ENCODE measurements around the gene ZNF319. TPM values are rescaled to one million over a fixed set of nuclear protein-coding genes. Genes with fewer than 3 reads are reported as not detected.

Gene ZNF319
- total RNA-seq, 1 experiment from 2014 or later, result 3.1 TPM

DNA sequence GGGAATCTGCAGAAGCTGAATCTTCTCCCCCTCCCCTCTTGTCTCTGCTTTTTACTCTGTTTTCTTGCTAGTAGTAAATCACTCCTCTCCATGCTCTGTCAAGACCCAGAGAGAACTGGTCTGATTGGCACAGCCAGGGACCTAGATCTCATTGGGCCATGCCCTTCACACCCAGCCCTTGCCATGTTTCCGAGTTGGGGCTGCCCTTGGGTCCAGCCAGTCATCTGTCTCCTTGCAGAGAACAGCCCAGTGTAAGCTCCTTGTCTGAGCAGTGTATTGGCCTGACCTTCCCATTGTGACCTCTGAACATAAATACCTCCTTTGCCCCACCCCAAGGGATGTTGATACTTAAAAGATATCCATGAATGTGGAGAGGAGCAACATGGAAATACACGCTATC is 28.9 kb upstream of the ZNF319 start:
- H3K36me3 ChIP-seq (replicated peaks; ENCODE audit: control insufficient read depth, insufficient read depth, low read length), result no peaks in the 10 kb centered on the region
- peaks cover 2% of the 10 kb centered on the region for H3K27me3 ChIP-seq (ENCODE audit: control insufficient read depth, insufficient read depth, low read length)
- peak; percentile 16 for DNase-seq
- no peak overlapping the region for H3K4me3 ChIP-seq (ENCODE audit: insufficient read depth, low read depth, low read length)

DNA sequence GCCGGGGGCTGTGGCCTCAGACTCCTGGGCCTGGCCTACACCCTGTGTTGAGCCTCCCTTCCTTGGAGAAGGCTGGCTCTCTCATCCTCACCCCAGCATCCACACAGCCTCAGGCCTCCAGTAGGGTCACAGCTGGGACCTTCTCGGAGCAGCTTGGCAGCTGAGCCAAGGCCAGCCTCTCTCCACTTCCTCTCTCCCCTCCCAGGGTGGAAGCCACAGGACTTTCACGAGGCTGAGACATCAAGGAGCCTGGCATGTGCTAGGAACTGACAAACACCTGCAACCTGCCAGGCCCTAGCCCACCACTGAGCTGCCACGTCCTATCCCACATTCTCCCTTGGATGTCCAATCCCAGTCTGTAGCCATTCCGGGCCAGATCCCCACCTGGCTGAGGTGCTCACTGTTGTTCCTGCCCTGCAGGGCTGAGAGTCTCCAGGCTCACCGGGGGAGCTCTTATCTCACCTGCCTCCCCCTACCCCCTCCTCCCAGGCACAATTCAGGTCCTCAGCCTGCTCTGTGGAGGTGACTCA is 28.1 kb upstream of the ZNF319 start:
- H3K4me3 ChIP-seq (ENCODE audit: insufficient read depth, low read depth, low read length), result no peak overlapping the region

DNA sequence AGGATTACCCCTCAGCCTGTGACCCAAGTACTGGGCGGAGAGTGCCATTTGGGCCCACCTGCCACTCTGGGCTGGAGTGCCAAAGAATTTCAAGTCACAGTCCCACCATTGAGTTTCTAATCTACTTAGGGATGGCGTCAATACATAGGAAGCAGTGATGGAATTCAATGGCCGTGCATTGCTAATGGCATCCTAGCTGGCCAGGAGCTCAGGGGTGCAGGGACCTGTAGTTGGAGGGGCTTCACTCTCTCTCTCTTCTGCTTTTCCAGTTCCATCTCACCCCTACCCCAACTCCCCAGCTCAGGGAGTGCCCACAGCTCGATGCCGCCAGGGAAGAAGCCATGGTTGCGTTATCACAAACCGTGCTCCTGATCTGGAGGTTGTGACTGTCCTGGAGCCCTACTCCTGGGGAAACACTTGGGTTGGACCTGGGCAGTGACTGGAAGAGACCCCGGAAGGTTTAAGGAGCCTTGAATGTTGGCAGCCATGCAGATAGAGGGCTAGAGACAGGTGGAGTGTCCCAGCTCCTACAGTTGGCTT is 27.5 kb upstream of the ZNF319 start:
- H3K27me3 ChIP-seq (ENCODE audit: control insufficient read depth, insufficient read depth, low read length), result peaks cover 5% of the 10 kb centered on the region
- no peak for DNase-seq
- no peaks in the 10 kb centered on the region for H3K36me3 ChIP-seq (replicated peaks; ENCODE audit: control insufficient read depth, insufficient read depth, low read length)
- 0 out of 2 replicates have a peak overlapping the region, but pooled peaks have one; percentile 18 for H3K4me3 ChIP-seq (ENCODE audit: insufficient read depth, low read depth, low read length)

More for the DNA sequence above, 28.1 kb upstream of the ZNF319 start:
- Histone ChIP-seq H3K36me3 (replicated peaks; ENCODE audit: control insufficient read depth, insufficient read depth, low read length) (no peaks in the 10 kb centered on the region), H3K27me3 (ENCODE audit: control insufficient read depth, insufficient read depth, low read length) (peaks cover 4% of the 10 kb centered on the region)
- peak; percentile 59 for DNase-seq

DNA sequence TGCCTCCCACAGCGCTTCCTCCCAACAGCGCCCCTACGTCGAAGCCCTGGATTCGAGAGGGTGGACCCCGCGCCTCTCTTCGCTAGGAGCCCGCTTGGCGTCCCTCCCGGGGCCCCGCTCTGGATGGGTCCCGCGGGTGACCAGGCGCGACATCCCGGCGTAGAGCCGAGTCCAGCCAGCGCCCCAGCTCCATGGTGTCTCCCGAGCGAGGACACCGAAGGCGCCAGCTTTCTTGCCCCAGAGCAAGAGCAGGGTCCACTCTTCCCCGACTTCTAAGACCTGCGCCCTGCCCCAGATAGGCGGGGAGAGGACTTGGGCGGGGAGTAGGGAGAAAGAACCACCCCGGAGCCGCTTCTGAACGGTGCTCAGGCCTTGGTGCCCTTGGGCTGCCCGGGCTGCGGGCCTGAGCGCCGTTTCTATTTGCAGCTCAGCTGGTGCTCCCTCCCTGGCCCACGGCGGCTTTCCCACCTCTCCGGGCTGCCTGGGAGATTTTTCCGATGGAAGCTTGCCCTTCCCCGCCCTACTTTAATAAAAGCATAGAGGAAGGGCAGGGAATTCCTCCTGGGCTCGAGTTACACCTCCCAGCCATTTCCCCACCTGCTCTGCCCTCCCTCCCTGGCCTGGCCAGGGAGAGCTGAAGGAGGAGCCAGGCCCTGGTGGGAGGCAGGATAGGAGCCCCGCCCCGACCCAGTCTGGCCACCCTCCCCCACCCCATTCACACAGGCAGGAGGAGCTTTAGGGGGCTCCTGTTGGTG is 26.9 kb upstream of the ZNF319 start:
- Histone ChIP-seq H3K27me3 (ENCODE audit: control insufficient read depth, insufficient read depth, low read length) (peaks cover 5% of the 10 kb centered on the region), H3K4me3 (ENCODE audit: insufficient read depth, low read depth, low read length) (peak overlapping the region; percentile 93), H3K36me3 (replicated peaks; ENCODE audit: control insufficient read depth, insufficient read depth, low read length) (no peaks in the 10 kb centered on the region)
- DNase-seq, result peak; percentile 97

DNA sequence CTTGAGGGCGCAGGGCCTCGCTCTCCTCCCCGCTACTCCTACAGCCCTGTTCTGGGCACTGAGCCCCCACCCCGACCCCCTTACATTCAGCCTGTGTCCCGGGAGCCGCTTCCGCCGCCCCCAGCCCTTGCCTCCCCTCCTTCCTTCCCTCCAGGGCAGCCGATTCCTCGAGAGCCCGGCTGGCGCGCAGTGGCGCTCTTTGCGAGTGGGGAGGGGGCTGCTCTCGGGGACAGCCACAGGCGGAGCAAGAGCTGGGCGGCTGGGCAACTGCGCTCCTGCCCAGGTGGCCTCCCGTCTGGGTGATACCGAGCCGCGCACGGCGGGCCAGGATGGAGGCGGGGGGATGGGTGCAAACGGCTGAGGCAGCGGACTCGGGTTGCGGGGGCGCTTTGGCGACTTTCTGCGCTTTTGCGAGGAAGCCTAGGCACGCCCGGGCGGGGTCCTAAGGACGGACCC is 26.3 kb upstream of the ZNF319 start:
- peaks cover 5% of the 10 kb centered on the region for H3K27me3 ChIP-seq (ENCODE audit: control insufficient read depth, insufficient read depth, low read length)
- H3K4me3 ChIP-seq (ENCODE audit: insufficient read depth, low read depth, low read length), result peak overlapping the region; percentile 93
- H3K36me3 ChIP-seq (replicated peaks; ENCODE audit: control insufficient read depth, insufficient read depth, low read length), result no peaks in the 10 kb centered on the region
- DNase-seq, result peak; percentile 83

DNA sequence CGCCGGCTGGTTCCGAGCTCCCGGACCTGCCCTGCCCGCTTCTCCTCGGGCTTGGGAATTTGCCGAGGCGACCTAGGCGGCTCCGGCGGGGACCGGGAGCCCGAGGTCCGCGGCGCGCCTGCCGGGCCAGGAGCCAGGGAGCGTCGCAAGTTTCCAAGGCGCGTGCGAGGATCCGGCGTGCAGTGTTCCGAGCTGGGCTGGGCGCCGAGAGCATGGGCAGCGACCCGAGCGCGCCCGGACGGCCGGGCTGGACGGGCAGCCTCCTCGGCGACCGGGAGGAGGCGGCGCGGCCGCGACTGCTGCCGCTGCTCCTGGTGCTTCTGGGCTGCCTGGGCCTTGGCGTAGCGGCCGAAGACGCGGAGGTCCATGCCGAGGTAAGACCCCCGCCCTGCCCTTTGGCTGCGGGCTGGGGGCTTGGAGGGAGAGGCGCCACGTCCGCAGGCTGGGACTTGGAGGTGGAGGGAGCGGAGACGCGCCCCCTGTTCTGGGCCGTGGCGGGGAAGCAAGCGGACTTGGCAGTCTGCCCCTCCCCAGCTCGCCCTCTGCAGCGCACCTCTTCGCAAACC is 25.8 kb upstream of the ZNF319 start:
- H3K27me3 ChIP-seq (ENCODE audit: control insufficient read depth, insufficient read depth, low read length), result peaks cover 5% of the 10 kb centered on the region
- no peaks in the 10 kb centered on the region for H3K36me3 ChIP-seq (replicated peaks; ENCODE audit: control insufficient read depth, insufficient read depth, low read length)
- peak overlapping the region; percentile 93 for H3K4me3 ChIP-seq (ENCODE audit: insufficient read depth, low read depth, low read length)
- DNase-seq, result peak; percentile 81

DNA sequence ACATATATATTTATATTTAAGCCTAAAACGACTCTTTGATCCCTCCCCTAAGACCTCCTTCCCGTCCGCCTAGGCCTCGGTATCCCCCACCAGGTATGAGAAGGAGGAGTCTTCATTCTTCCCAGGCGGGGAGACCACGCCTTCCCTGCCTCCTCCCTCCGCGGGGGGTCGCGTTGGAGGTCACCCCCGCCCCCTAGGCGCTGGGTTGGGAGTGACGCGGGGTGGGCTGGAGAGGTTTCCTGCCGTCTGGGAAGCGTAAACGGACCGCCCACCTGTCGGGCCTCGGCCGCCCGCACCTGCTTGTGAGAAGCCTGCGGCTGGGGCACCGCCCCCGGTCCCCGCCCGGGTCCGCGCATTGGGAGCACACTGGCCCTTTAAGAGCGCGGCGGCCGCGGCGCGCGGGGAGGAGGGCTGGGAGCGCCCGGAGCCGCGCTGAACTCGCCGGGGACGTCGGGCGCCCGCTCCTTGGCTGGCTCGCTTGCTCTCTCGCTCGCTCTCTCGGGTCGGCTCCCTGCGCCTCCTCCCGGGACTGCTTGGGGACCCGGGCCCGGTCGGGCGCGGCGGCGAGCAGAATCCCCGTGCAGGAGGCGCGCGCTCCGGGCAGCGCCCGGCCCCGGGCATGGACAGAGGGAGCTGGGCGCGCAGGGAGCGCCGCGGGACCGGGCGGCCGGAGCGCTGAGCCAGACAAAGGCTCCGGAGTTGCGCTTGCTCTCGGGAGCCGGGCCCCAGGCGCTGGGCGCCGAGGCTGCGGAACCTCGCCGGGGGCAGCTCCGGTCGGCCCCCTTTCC is 25.1 kb upstream of the ZNF319 start, which contains the start of gene MMP15:
MMP15 (plus strand) TSS at position 404 of the 788 bp plus-strand sequence. CDS start 597 bp downstream, outside the sequence.
- H3K4me3 ChIP-seq (ENCODE audit: insufficient read depth, low read depth, low read length), result peak within 1 kb of the TSS; percentile 93
- no peaks in the 10 kb centered on the region for H3K36me3 ChIP-seq (replicated peaks; ENCODE audit: control insufficient read depth, insufficient read depth, low read length)
- peak; percentile 97 for DNase-seq
- peaks cover 5% of the 10 kb centered on the region for H3K27me3 ChIP-seq (ENCODE audit: control insufficient read depth, insufficient read depth, low read length)

DNA sequence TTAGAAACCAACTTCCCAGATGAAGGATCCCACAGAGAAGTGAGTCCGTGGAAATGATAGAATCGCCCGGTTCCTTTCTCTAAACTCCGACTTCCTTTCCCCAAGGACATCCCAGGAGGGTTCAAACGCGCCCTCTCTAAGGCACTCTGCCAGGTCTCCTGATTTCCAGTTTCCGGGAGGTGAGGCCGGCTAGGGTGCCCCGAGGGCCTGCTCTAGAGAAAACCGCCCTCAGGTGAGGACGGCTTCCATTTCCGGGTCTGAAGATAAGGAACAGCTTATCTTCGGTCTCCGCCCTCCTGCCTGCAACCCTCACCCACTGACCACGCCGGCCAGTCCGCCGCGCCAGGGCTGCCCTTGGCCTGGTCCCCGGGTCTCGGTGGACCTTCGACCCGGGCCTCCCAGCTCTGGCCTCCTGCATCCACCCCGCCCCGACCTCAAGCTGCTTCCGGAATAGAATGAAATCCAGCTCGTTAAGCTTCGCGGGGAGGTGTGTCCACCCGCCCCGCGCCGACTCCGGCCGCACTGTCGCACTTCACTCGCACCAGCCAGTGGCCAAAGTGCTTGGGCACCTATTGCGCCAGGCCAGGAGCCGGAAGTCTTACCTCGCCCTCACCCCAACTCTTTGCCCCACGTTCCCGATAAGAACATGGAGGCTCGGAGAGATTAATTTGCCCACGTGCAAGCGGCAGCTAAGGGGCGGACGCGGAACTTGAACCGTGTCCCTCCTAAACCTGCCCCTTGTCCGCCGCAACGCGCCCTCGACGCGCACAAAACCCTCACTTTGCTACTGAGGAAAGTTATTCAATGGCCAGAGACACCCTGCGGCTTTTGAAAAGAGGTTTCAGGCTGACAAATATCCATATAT is 24.2 kb upstream of the ZNF319 start:
- H3K27me3 ChIP-seq (ENCODE audit: control insufficient read depth, insufficient read depth, low read length), result peaks cover 5% of the 10 kb centered on the region
- H3K4me3 ChIP-seq (ENCODE audit: insufficient read depth, low read depth, low read length), result peak overlapping the region; percentile 93
- peak; percentile 85 for DNase-seq
- H3K36me3 ChIP-seq (replicated peaks; ENCODE audit: control insufficient read depth, insufficient read depth, low read length), result no peaks in the 10 kb centered on the region

DNA sequence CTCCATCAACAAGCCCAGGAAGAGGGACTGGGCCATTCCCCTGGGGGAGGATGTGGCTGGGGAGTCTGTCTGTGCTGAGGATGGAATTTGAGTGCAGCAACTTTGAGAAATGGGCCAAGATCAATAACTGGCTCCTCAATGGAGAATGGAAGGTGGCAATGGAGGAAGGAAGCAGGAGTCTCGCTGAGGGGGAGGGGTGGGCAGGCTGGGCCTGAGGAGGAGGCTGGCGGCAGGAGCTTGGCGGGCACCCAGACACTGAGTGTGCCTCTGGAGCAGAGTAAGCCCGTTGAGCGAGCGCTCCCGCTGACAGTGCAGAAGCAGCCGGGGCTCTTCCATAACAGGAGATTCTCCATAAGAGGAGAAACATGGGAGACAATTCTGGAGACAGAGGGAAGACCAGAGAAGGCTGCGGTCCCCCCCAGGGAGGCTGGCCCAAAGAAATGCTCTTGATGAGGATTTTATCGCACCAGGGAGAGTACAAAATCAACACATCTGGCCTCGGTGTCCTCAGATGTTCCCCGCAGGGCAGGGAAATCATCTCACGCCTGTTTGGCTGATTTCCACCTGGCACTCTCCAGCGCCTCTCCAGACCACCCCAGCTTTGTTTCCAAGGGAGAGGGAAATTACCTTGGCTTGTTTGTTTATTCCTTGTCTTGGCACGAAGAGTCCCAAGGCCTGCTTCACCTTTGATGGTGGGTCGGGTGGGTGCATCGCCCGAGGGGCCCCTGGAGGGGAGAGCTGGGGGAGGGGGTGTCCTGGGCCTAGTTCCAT is 22.3 kb upstream of the ZNF319 start:
- H3K4me3 ChIP-seq (ENCODE audit: insufficient read depth, low read depth, low read length), result no peak overlapping the region
- DNase-seq, result peak; percentile 70
- no peaks in the 10 kb centered on the region; the same call in 1 of the 2 replicates for H3K36me3 ChIP-seq (replicated peaks; ENCODE audit: control insufficient read depth, insufficient read depth, low read length)
- peaks cover 5% of the 10 kb centered on the region for H3K27me3 ChIP-seq (ENCODE audit: control insufficient read depth, insufficient read depth, low read length)

DNA sequence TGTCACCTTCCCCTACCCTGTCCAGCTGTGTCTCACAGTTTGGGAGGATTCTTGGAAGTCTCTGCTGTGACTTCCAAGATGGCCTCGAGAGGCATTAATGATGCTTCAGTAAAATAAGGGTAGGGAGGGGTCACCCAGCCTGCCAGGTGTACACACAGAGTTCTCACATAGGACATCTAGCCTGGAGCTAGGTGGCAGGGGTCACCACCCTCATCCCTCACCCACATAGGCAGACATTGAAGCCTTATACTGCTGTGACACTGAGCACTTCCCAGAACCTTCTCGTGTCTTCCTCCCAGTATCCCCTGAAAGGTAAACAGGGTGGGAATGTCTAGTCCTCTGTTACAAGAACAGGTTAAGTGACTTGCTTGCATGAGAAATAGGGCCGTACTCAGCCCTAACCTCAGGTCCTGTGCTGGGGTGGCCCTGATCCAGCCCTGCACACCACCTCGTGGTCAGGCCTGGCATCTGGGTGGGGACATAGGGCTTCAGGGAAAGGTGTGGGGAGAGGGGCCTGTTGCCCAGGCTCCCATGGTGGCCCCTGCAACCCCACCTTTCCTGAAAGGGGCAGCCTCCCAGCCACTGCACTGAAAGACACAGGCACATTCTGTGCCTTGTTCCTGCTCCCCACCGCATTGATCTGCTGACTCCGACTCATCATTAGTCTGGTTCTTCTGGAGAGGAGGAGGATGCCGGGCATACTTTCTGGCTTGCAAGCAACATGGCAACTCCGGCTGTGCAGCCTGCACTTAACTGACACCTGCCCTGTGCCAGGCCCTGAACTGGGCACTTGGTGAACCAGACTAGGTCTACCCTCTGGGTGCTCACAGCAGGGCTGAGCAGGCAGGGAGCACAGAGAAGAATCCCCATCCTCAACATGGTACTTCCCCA is 21.4 kb upstream of the ZNF319 start:
- H3K27me3 ChIP-seq (ENCODE audit: control insufficient read depth, insufficient read depth, low read length), result peaks cover 5% of the 10 kb centered on the region
- no peaks in the 10 kb centered on the region; the same call in 1 of the 2 replicates for H3K36me3 ChIP-seq (replicated peaks; ENCODE audit: control insufficient read depth, insufficient read depth, low read length)
- no peak overlapping the region for H3K4me3 ChIP-seq (ENCODE audit: insufficient read depth, low read depth, low read length)
- DNase-seq, result no peak

DNA sequence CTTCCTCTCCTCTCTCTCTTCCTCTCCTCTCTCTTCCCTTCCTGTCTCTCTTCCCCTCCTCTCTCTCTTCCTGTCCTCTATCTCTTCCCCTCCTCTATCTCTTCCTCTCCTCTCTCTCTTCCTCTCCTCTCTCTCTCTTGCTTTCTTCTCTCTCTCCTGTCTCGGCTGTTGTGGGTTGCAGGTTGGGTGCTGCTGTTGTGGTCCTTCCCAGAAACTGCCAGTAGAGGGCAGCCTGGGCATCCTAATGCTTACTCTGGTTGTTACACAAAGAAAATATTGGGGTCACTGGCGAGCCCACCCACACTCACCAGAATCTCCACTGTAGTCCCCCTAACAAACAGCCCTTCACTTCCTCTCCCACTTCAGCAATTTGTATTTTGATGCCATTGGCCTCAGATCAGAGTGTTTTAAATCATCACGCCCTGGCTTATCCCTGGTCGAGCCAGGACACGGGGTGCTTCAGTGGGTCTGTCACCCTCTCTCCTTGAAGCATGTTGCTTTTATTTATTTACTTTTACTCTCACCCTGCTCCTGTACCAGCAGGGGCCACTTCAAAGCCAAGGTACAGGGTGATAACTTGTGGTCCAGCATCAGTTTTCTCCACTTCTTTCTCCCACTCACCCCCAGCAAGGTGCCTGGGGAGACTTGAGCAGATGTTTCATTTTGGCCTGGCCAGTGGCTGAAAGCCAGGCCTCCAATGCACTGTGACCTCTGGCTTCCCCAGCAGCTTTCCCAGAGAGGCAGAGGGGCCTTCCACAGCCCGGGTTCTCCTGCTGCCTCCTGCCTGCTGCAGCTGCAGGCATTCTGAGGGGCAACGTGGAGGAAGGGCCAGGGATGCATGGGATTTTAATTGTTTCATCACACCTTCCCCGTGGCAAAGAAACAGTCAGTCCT is 20.4 kb upstream of the ZNF319 start:
- peak; percentile 83 for DNase-seq
- Histone ChIP-seq H3K36me3 (replicated peaks; ENCODE audit: control insufficient read depth, insufficient read depth, low read length) (no peaks in the 10 kb centered on the region; the same call in 1 of the 2 replicates), H3K4me3 (ENCODE audit: insufficient read depth, low read depth, low read length) (no peak overlapping the region), H3K27me3 (ENCODE audit: control insufficient read depth, insufficient read depth, low read length) (peaks cover 4% of the 10 kb centered on the region; the same call in 1 of the 2 replicates)
